Neuronal stem cell (in vitro differentiated cells): ENCODE data around the gene PDZK1IP1.
"Not testable (repeated sequence)": the region's sequence is repeated elsewhere in the genome, so short reads cannot be mapped to it uniquely, and the experiment has no call there.

Experiments
- DNase-seq: peaks from one replicate; pipeline ENCODE4 v3.0.0-alpha.2; 2013; ENCODE audit warnings: low spot score
- H2AFZ ChIP-seq: one replicate; pipeline ENCODE4 v1.6.1; 2013; ENCODE audit warnings: mild to moderate bottlenecking, low read length, inconsistent platforms
- H2AK5ac ChIP-seq: 2 replicates; pipeline ENCODE4 v1.6.1; 2013; ENCODE audit warnings: low read depth, mild to moderate bottlenecking, inconsistent platforms, low read length, moderate library complexity, mixed read lengths
- H2BK120ac ChIP-seq: 2 replicates; pipeline ENCODE4 v1.6.1; 2013; ENCODE audit warnings: low read depth, mild to moderate bottlenecking, inconsistent platforms, low read length, moderate library complexity, mixed read lengths
- H2BK12ac ChIP-seq: one replicate; pipeline ENCODE4 v1.6.1; 2013; ENCODE audit warnings: low read length, inconsistent platforms
- H2BK15ac ChIP-seq: 2 replicates; pipeline ENCODE4 v1.6.1; 2013; ENCODE audit warnings: mild to moderate bottlenecking, low read length, inconsistent platforms, mixed read lengths
- H2BK5ac ChIP-seq: one replicate; pipeline ENCODE4 v1.6.1; 2013; ENCODE audit warnings: inconsistent platforms, mild to moderate bottlenecking, low read length, moderate library complexity
- H3K14ac ChIP-seq: one replicate; pipeline ENCODE4 v1.6.1; 2013; ENCODE audit warnings: low read length, inconsistent platforms
- H3K18ac ChIP-seq: 2 replicates; pipeline ENCODE4 v1.6.1; 2013; ENCODE audit warnings: low read length, inconsistent platforms
- H3K23ac ChIP-seq: 2 replicates; pipeline ENCODE4 v1.6.1; 2013; ENCODE audit warnings: low read depth, mild to moderate bottlenecking, mixed read lengths, low read length, inconsistent platforms; ENCODE audit not compliant: poor library complexity
- H3K27ac ChIP-seq: replicated peaks from 3 replicates; pipeline ENCODE4 v1.5.1; 2013; ENCODE audit warnings: low read length, inconsistent platforms
- H3K27me3 ChIP-seq, 3 experiments: 2 replicates each; pipeline ENCODE4 v1.6.1; 2013; ENCODE audit warnings: low read length in 3 of 3, mild to moderate bottlenecking in 2 of 3, inconsistent platforms in 1 of 3, low read depth in 1 of 3, mixed read lengths in 1 of 3, moderate library complexity in 1 of 3; ENCODE audit not compliant: control insufficient read depth in 3 of 3, insufficient read depth in 3 of 3
- H3K36me3 ChIP-seq, 2 donors: replicated peaks in 1 of 2; 2 replicates each; pipeline ENCODE4 v1.6.1; 2013; ENCODE audit warnings: low read length in 2 of 2; ENCODE audit not compliant: control insufficient read depth in 2 of 2, insufficient read depth in 2 of 2
- H3K4ac ChIP-seq: 2 replicates; pipeline ENCODE4 v1.6.1; 2013; ENCODE audit warnings: inconsistent platforms, mild to moderate bottlenecking, low read length, moderate library complexity
- H3K4me1 ChIP-seq, 2 donors: 1 replicate in 1 of 2; 2 replicates in 1 of 2; pipeline ENCODE4 v1.6.1; 2013; ENCODE audit warnings: low read length in 2 of 2, low read depth in 1 of 2; ENCODE audit not compliant: control insufficient read depth in 2 of 2, insufficient read depth in 1 of 2
- H3K4me2 ChIP-seq: one replicate; pipeline ENCODE4 v1.6.1; 2013; ENCODE audit warnings: mild to moderate bottlenecking, low read length, inconsistent platforms; ENCODE audit not compliant: insufficient read depth, poor library complexity, severe bottlenecking
- H3K4me3 ChIP-seq, 2 donors: 2 replicates each; pipeline ENCODE4 v1.5.1; 2013; ENCODE audit warnings: low read length in 2 of 2, mild to moderate bottlenecking in 2 of 2, inconsistent platforms in 1 of 2, moderate library complexity in 1 of 2
- H3K79me1 ChIP-seq: one replicate; pipeline ENCODE4 v1.6.1; 2013; ENCODE audit warnings: low read depth, mild to moderate bottlenecking, inconsistent platforms, low read length, moderate library complexity
- H3K9ac ChIP-seq: one replicate; pipeline ENCODE4 v1.6.1; 2013; ENCODE audit warnings: mild to moderate bottlenecking, low read depth, low read length, inconsistent platforms; ENCODE audit not compliant: poor library complexity
- H3K9me3 ChIP-seq, 2 donors: replicated peaks in 1 of 2; 2 replicates each; pipeline versions ENCODE3 to v1.6.1; 2013; ENCODE audit warnings: low read length in 2 of 2, mild to moderate bottlenecking in 2 of 2, inconsistent platforms in 1 of 2, low read depth in 1 of 2, mixed read lengths in 1 of 2, moderate library complexity in 1 of 2; ENCODE audit not compliant: control insufficient read depth in 2 of 2, insufficient read depth in 1 of 2
- H4K8ac ChIP-seq: one replicate; pipeline ENCODE4 v1.6.1; 2013; ENCODE audit warnings: low read depth, mild to moderate bottlenecking, inconsistent platforms, low read length, moderate library complexity
- H4K91ac ChIP-seq: one replicate; pipeline ENCODE4 v1.6.1; 2013; ENCODE audit warnings: low read length, low read depth, mild to moderate bottlenecking, inconsistent platforms; ENCODE audit not compliant: poor library complexity
- WGBS, 2 donors: extraction: QIAGEN DNeasy Blood & Tissue Kit; methylation state at CpG; one replicate each; pipeline ENCODE4 v1.1.7; 2013; ENCODE audit warnings: missing lambda C conversion rate in 2 of 2, mixed read lengths in 1 of 2; ENCODE audit not compliant: insufficient read length in 2 of 2, insufficient replicate concordance in 1 of 2; ENCODE audit errors: extremely low coverage in 2 of 2; 5-methylcytosine and 5-hydroxymethylcytosine counted together

PDZK1IP1 gene

DNA sequence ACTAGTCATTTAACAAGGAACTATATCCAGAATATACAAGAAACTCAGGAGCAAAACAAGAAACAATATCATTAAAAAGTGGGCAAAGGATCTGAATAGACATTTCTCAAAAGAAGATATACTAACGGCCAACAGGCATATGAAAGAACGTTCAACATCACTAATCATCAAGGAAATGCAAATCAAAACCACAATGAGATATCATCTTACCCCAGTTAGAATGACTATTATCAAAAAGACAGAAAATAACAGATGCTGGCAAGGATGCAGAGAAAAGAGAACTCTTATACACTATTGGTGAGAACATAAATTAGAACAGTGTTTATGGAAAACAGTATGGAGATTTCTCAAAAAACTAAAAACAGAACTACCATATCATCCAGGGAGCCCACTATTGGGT lies 13.7 kb upstream of the PDZK1IP1 start:
- H3K23ac ChIP-seq, H2BK15ac ChIP-seq, H3K4me2 ChIP-seq, H3K79me1 ChIP-seq, DNase-seq, H2BK120ac ChIP-seq, H3K18ac ChIP-seq, H2BK12ac ChIP-seq, H3K9ac ChIP-seq, H2BK5ac ChIP-seq, H3K27ac ChIP-seq, H3K4ac ChIP-seq, H3K36me3 ChIP-seq, H2AFZ ChIP-seq, H3K4me1 ChIP-seq, H3K9me3 ChIP-seq, H4K91ac ChIP-seq, H3K14ac ChIP-seq, H3K4me3 ChIP-seq, H4K8ac ChIP-seq, H2AK5ac ChIP-seq: not testable (repeated sequence)
- peaks cover 0 to 35% (median 12%) of the 10 kb centered on the region in 3 experiments for H3K27me3 ChIP-seq
- WGBS, 2 donors, result no CpG with 5 or more reads among the region's 2 CpGs

DNA sequence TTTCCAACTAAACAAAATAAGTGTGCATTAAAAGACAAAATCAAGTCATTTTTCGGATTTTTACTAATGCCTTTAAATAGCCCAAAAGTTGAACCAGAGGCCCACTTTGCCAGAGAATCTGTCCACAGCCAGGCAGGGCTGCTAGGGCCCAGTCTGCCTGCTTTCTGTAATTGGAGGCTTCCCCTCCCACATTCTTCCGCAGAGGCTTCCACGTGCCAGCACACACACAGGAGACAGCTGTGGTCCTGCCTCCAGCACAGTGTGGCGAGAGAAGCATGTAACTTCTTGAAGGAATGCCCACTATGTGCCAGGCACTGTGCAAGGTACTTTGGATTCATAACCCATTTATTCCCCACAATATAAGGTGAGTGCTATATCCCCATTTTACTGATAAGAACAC lies 11.3 kb upstream of the PDZK1IP1 start:
- no CpG with 5 or more reads among the region's 4 CpGs for WGBS, 2 donors
- Histone ChIP-seq H4K91ac (no peak overlapping the region), H3K4me1 (no peaks in the 10 kb centered on the region), H3K14ac (no peak overlapping the region), H2AFZ (no peak overlapping the region), H3K79me1 (no peaks in the 10 kb centered on the region), H3K9ac (no peak overlapping the region), H2BK5ac (no peak overlapping the region), H3K4ac (no peak overlapping the region), H2BK12ac (no peak overlapping the region), H4K8ac (no peak overlapping the region), H3K27ac (no peak overlapping the region), H3K36me3 (no peaks in the 10 kb centered on the region), H3K23ac (no peak overlapping the region), H3K27me3 (peaks cover 0 to 25% (median 5%) of the 10 kb centered on the region in 3 experiments), H2BK15ac (no peak overlapping the region), H3K4me2 (no peak overlapping the region), H2BK120ac (no peak overlapping the region), H3K18ac (no peak overlapping the region), H3K9me3 (peaks cover 0 to 2% of the 10 kb centered on the region in 2 donors), H2AK5ac (no peak overlapping the region), H3K4me3 (no peak overlapping the region)
- DNase-seq, result no peak

DNA sequence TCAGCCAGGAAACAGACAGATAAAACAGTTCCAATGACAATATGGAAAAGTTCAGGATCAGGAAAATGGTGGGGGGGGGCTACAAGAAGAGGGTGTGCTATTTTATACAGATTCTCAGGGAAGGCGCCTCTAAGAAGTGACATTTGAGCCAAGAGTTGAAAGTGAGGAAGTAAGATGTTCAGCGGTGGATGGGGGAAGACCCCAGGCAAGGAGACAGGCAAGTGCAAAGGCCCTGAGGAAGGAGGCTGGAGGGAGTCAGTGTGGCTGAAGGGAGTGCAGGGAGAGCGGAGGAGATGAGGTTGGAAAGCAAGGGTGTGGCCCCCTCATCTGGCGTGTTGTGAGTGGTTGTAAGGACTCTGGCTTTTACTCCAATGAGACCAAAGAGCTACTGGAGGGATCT lies 8.4 kb upstream of the PDZK1IP1 start:
- H3K18ac ChIP-seq, result no peak overlapping the region
- no CpG with 5 or more reads among the region's 4 CpGs for WGBS, 2 donors

DNA sequence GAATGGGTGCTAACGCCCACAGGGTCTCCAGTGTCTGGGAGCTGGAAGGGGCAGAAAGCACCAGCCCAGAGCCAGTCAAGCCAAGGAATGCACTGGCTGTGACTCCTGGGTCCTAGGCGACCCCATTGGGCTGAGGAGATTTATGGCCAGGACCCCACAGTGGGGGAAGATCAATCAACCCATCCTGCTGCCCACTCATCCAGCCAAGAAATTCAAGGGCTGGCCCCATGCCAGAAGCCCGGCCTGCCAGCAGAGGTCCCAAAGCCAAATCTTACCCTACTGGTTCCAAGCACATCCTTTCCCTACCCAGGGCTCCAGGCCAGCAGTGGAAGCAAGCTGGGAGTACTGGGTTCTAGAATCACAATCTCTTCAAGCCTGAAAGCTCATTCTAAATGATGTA lies 6.8 kb upstream of the PDZK1IP1 start:
- Histone ChIP-seq H3K79me1 (no peaks in the 10 kb centered on the region), H3K4me1 (peaks cover 5 to 6% of the 10 kb centered on the region in 2 donors), H2AFZ (no peak overlapping the region), H2AK5ac (no peak overlapping the region), H4K8ac (no peak overlapping the region), H3K9me3 (peaks cover 0 to 2% of the 10 kb centered on the region in 2 donors), H2BK5ac (no peak overlapping the region), H3K36me3 (no peaks in the 10 kb centered on the region), H3K4me2 (no peak overlapping the region), H3K27ac (no peak overlapping the region), H2BK120ac (no peak overlapping the region), H2BK12ac (no peak overlapping the region), H3K18ac (no peak overlapping the region), H3K9ac (no peak overlapping the region), H3K23ac (peak overlapping the region; percentile 5), H3K14ac (no peak overlapping the region), H3K27me3 (peaks cover 0 to 25% (median 3%) of the 10 kb centered on the region in 3 experiments), H3K4me3 (no peak overlapping the region), H4K91ac (no peak overlapping the region), H2BK15ac (no peak overlapping the region), H3K4ac (no peak overlapping the region)
- no CpG with 5 or more reads among the region's 3 CpGs for WGBS, 2 donors
- no peak for DNase-seq

More for the DNA sequence above, 8.4 kb upstream of the PDZK1IP1 start:
- Histone ChIP-seq H2BK120ac (no peak overlapping the region), H3K4me2 (no peak overlapping the region), H3K4me3 (no peak overlapping the region), H3K27ac (no peak overlapping the region), H3K79me1 (no peaks in the 10 kb centered on the region), H3K36me3 (no peaks in the 10 kb centered on the region), H3K4ac (no peak overlapping the region), H3K27me3 (peaks cover 0 to 25% (median 3%) of the 10 kb centered on the region in 3 experiments), H2BK15ac (no peak overlapping the region), H4K91ac (no peak overlapping the region), H3K9me3 (peaks cover 0 to 2% of the 10 kb centered on the region in 2 donors), H2AFZ (no peak overlapping the region), H3K23ac (no peak overlapping the region), H3K14ac (no peak overlapping the region), H2BK5ac (no peak overlapping the region), H4K8ac (no peak overlapping the region), H3K9ac (no peak overlapping the region), H2BK12ac (no peak overlapping the region), H2AK5ac (no peak overlapping the region), H3K4me1 (no peaks in the 10 kb centered on the region)
- DNase-seq, result no peak
